NCI-H2227 treated with DMSO at 0.1 percent for 48 hours (cell line): ENCODE results near the gene FRAS1.
"Not testable (repeated sequence)": the region's sequence is repeated elsewhere in the genome, so short reads cannot be mapped to it uniquely, and the experiment has no call there.

Experiments
- DNase-seq: peaks from one replicate; lab custom pipeline; 2025; lab: John Stamatoyannopoulos, UW

Gene FRAS1

DNA sequence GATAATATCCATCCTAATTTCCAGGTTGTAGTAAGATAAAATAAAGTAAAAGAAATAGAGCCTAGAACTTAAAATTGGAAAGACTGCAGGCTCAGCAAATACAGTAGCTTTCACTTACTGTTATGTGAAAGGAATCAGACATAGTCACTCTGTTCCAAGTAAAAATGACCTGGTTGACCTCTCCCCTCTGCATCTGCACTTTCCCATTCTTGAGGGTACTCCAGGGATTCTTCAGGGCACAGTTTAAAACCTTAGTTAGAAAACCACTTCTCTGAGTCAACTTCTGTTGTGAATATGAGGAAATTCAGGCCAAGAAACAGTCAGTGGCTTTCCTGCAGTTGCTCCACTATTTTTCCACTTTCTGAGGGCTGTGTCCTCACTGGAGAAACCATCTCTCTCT lies 42.9 kb downstream of the FRAS1 start:
- DNase-seq: no peak

DNA sequence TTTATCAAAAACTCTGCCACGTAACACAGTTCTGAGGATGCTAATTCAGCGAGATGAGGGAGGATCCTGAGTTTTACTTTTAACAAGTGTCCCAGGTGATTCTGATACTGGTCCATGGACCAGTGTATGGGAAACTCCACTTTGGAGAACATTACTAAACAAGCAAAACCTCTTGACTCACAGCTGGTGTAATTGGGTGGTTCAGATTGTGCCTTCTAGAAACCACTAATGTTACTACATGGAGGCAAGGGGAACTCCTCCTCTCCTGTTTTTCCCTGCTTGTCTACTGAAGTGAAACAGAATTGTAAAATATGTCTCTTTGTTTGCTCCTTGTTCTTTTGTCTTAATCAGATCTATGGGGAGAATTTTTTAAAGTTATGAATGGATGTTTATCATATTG lies 62.6 kb downstream of the FRAS1 start:
- DNase-seq: no peak

DNA sequence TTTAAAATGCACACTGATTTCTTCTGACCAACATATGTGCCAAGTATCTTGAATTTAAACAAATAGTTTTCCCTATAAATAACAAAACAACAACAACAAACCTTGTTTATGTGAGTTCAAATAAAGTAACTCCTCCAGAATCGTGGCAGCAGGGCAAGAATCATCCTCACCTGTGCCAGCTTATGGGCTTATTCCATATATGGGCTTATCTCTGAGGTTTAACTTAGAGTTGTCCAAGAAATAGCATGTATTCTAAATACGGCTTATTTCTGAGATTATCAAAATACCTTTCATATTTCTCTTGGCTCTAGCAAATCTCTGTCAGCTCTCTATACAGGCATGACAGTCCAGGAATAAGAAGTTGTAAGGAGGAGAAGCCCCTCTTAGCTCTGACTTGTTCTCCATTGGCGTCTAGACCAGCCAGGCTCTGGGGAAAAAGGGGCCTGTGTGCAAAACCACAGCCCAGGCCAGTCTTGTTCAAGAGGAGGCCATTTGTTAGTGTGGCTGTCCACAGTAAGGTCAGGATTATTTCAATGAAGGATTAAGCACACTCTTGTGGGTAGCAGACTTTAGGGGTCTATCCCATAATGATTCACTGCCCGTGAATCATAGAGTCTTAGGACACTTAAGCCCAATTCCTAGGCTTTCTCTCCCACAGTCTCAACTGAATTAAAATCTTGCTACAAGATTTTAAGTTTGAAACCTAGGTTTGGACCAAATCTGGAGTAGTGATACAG lies 63.2 kb downstream of the FRAS1 start:
- DNase-seq: no peak

DNA sequence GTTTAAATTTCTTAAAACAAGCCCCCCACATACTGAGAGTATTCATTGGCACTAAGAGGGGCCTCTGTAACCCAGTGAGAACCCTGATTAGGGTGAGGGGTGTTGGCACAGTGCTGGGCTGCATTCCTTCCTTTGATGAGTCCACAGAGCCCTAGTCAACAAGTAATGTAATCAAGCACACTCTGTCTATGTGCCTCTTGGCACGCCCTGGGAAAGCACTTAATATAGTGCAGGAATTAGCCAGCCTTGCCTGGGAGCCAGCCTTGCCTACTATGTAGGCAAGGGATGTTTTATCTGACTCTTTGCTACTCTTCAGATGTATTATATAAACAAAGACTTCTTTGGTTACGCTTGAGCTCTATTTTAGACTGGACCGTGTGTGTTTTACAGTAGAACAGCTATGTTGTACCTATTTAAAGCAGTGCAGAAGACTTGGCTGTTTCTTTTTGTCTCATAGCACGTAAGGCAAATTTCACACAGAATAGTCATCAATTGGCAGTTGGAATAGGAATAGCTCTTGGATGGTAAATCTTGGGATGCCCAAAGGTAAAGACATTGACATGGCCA lies 64.3 kb downstream of the FRAS1 start:
- DNase-seq: no peak

DNA sequence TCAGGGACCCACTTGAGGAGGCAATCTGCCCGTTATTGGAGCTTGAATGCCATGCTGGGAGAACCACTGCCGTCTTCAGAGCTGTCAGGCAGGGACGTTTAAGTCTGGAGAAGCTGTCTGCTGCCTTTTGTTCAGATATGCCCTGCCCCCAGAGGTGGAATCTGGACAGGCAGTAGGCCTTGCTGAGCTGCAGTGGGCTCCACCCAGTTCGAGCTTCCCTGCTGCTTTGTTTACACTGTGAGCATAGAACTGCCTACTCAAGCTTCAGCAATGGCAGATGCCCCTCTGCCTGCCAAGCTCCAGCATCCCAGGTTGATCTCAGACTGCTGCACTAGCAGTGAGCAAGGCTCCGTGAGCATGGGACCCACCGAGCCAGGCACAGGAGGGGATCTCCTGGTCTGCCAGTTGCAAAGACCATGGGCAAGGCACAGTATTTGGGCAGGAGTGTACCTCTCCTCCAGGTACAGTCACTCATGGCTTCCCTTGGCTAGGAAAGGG lies 68.8 kb downstream of the FRAS1 start:
- not testable (repeated sequence) for DNase-seq

DNA sequence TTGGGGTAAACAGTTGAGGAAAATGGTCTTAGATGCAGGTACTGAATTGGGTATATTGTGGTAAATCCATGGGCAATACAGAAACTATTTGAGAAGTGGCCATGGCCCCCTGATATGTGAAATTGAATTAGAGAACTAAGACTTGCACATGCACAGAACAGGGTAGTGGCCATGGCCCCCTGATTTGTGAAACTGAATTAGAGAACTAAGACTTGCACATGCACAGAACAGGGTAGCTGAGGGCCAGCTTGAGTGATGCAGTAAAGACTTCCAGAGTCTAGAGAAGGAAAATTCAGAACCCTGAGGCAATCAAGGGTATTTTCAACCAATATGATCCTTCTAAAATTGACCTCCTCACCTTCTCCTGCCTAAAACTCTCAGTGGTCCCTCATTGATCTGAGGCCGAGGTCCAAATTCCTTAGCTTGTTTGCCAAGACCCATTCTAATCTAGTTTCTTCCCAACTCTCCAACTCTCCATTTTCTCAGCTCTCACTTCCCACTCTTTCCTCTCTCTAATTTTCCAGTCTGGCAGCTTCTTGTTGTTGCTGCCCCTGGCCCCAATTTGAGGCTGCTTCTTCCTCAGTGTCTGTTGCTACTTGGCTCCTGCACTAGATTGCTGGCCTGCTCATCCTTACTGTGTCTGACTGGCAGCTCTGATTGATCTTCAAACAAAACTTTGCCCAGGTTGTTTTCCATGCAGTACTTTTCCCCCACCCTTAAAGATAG lies 72.4 kb downstream of the FRAS1 start:
- no peak for DNase-seq

DNA sequence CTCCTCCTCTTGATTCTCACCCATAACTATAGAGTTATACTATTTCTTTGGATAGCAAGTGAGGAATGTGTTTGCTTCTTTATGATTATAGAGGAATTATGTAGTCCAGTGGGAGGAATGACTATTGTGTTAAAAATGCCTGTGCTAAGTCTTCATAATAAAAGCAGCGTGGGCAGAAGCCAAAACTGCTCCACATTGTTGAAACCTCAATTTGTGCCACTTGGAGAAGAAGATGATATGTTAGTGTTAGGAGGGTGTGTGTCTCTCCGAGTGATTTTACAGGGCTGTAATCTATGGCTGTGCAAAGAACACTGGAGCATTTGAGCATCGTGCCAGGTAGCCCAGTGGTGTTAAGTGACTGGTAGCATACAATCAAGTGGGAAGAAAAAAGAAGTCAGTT lies 74.3 kb downstream of the FRAS1 start:
- no peak for DNase-seq

DNA sequence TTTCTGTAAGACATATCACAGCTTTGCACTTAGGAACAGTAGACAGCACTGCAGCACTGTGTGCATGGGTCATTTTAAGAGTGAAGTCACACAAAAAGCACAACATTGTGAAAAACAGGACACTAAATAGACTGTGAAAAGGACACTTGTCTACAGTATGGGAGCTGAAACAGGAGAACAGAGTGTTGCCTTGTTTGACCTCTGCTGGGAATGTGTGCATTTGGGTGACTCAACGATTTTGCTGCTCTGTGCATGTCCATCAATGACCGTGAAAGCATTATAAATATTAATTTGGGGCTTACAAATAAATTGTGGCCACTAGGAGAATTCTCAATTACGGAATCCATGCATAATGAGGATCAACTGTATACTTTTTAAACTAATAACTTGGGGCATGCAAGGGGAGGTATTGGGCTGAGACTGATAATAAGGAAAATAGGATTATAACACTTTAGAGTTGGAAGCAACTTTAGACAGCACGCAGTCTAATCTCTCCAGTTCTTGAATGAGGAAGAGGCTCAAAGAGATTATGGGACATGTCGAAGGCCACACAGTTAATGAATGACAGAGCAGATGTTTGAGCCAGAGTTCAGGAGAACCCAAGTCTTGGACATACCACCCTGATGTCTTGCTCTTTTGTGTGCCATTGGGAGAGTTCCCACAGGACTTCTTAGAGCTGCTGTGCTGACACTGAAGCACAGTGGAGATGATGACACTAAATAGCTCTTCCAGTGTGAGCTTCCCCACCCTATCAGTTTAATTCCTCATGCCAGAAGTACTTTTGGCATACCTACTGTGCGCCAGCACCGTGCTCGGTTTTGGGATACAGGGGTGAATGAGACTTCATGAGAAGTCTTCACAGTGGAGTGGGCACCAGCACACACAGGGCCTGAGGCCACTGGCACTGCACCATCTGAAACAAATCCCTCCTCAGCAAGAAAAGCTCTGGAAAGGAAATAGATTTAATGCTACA lies 79.3 kb downstream of the FRAS1 start:
- no peak for DNase-seq

DNA sequence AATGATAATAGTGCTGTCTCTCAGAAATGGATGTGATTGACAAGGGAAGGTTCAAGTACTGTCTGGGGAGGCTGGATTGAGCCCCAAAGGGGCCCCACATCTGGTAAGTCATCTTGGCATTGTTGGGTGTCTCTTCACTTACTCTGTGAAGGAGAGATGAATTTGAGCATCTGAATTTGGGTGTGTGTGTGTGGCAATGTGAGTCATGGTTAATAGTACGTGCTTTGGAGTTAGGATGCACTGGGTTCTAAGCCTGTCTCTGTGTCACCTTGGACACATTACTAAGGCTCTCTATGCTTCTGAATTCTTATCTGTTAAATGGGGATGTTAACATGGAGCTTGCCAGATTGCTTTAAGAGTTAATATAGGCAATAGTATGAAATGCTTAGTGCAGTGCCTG lies 80.4 kb downstream of the FRAS1 start:
- DNase-seq: no peak

DNA sequence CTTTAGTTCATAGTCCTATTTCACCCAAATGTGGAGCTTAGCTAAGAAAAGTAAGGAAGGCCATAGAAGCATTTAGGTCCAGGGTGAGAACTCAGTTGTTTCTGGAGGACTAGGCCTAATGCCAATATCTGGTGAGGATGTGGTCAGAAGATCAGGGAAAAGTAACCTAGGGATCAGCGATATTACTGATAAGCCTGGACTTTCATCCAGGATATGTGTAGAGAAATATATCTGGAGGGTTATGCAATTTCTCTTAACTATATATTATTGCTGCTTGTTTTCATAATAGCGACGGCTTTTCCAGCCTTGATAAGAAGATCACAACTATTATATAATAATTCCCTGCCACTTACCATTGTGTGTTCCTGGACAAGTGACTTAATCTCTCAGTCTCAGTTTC lies 81.1 kb downstream of the FRAS1 start:
- DNase-seq: no peak

DNA sequence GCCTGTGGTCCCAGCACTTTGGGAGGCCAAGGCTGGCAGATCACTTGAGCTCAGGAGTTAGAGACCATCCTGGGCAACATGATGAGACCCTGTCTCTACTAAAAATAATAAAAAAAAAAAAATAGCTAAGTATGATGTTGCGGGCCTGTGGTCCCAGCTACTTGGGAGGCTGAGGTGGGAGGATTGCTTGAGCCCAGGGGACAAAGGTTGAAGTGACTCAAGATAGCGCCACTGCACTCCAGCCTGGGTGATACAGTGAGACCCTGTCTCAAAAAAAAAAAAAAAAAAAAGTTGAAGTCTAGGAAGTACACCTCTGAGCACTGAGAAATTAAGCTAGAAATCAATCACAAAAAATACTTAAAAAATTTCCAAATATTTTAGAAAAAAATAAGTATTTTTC lies 86.5 kb downstream of the FRAS1 start:
- DNase-seq: no peak

DNA sequence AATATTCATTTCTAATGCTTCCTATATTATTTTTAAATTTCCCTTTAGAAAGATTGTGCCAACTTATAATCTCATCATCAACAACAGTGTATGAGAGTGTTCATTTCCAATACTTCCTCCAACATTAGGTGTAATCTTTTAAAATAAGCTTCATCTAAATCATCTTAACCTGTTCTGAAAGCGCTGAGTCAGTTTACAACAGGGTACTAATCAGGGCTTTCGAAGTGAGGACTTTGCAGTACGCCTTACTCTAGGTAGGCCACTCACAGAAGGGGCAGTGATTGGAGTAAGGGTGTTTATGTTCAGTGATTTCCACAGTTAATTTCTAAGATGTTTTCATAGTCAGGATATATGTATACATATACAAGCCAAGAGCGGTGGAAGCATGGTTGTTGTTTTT lies 87.9 kb downstream of the FRAS1 start:
- DNase-seq: no peak

DNA sequence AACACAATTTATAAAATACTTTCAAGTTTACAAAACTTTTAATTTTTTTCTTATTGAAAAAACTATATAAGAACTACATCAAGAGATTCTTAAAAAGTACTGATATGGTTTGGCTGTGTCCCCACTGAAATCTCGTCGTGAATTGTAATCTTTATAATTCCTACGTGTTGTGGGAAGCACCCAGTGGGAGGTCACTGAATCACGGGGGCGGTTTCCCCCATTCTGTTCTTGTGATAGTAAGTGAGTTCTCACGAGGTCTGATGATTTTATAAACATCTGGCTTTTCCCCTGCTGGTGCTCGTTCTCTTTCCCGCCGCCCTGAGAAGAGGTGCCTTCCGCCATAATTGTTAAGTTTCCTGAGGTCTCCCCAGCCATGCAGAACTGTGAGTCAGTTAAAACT lies 88.5 kb downstream of the FRAS1 start:
- no peak for DNase-seq

DNA sequence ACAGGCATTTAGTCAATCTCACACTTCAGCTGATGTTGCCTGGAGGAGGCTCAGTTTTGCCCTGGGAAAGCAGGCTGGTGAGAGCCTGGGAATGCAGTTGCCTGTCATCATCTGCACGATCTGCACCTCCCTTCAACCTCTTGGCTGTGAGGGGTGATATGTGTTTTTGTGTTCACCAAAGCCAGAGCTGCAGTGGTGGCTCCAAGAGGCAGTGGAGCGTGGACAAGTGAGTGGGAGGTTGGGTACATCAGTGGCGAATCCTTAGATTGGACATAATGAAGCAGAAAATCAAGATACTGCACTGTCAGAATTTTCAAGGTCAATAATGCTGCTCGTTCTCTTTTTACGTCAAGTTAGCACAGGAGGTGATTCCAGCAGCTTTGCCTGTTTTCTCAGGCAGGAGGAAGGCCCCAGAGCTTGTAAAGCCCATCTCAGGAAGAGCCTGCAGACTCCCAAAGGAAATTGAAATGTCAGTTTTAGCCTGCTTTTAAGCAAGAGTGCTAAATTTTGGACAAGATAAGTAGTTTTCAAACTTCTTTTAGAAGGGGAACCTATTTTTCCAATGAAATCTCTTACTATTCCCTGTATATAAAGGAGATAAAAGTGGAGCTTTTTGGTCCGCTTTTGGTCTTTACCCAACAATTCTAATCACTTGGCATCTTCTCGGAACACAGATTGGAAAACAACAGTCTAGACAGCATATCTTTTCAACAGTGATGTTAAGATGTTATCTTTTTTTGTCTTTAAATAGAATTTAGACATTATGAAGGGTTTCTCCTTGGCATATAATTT lies 92.8 kb downstream of the FRAS1 start:
- no peak for DNase-seq

DNA sequence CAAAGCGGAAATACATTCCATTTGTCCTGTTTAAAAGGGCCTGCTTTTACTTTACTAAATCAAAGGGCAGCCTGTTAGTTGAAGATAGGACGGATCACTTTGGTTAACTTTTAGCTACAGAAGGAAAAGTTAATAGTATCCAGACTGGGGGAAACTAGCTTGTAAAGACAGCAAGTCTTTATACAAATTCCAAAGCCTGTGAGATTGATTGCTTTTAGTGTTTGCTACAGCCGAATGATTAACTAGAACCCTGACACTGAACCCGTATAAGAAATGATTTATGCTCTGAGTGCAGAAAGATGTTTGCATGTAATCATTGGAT lies 93.4 kb downstream of the FRAS1 start:
- no peak for DNase-seq

DNA sequence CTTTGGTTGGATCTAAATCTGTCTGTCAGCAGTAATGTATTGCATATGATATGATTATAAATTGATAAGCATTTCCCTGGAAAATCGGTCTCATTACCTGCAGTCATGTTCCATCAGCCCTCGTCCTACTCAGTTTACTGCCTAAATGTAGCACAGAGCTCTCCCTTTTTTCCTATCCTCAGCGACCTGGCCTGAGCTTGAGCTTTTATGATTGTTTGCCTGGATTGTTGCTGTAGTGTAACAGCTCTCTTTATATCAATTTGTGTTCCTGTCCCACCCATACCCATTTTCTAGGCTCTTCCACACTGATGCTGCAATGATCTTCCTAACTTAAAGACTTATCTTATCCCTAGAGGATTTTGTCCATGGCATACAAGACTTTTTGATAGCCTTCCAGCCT lies 95.7 kb downstream of the FRAS1 start:
- DNase-seq: no peak

DNA sequence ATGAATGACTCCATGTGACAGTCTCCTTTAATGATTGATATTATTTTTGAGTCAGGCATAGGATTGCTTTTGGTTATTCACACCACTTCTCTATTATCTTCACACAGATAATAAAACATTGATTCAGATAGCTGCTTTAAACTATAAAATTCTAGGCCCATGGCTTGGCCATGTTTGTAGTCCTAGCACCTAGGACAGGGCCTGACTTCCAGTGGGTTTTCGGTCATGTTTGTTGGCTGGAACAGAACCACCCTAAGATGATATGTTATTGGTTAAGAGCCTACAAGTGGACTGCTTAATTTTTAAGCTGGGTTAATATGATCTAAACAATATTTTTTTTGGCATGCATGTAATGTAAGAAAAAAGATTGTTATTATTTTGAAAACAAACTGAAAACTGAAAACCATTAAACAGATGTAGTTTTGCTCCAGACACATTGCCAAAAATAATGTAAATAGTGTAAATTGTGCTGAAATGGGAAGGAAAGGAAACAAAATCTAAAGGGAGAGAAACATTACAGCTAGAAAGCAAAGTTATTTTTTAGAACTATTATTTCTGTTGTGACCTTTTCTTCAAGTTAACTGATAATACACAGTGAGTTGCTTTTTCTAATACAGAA lies 98.0 kb downstream of the FRAS1 start:
- DNase-seq: no peak

DNA sequence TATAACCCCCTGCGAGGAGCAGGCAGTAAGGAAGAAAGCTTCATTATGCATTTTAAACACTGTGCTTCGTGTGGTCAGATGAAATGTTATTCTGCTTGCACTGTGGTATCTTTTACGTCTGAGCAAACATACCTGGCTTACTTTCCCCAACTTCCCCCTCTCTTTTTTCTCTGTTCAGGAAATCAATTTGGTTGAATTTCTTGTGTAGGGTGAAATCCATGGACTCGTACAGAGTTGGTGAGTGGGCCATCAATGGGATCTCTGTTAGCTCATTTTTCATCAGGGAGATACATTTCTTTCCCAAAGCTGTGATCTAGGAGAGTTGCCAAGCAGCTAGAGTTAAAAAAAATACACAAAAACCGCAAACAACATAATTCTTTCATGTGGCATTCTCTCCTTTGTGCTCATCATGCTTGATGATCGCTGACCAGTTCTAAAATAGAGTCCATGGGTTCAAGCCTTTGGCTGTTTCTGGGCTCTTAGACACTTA lies 98.5 kb downstream of the FRAS1 start:
- no peak for DNase-seq

DNA sequence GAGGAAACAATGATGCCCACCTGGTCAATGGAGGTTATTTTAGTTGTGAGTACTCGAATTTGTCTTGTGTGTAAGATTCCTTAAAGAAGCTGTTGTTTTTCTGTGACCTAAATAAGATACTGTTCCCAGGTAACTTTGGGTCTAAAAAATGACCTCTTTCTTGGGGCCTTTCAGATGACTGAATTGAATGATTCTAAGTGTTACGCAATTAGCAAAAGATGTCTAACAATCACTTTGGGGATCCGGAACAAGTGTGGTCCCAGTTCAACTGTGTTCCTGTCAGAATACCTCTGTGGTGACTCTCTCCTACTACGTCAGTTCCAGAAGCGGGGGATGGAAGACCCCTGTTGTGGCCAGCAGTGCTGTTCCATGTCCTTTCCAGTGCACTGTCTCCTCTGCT lies 99.4 kb downstream of the FRAS1 start:
- DNase-seq: no peak

DNA sequence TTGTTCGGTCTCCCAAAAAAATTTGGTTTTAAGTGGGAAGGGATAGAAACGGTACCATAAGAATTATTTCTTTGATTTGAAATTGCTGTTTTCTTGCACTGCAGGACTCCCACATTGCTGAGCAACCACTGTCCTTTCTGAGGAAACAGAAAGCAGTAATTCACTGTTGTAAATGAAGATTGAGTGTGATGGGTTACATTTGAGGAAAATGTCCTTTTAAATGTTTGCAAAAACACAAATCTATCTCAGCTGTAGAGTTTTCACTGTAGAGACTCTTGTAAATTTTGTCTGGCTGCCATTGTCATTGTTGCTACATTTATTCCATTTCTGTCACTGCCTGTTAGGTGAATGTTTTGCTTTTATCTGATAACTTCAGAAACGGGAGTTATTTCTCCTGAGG lies 105.2 kb downstream of the FRAS1 start:
- DNase-seq: no peak

DNA sequence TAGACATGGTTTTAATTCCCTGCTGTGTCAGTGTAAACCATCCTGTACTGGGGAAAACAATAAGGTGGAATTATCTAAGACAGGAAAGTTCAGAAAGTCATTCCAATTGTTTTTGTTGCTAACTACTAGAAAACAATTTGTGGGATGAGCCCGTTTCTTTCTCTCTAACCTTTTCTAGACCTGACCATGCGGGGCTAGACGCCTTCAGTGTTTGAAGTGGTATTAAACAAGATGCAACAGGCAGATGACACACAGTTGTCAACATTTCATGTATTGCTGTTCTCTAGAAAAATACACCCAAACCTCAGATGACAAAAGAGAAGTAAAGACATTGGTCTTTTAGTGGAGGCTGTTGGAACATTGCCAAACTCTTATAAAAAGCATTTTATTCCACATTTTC lies 105.7 kb downstream of the FRAS1 start:
- no peak for DNase-seq
